Endothelial cell of umbilical vein (primary cell): Measurements from ENCODE around the gene YPEL1. TPM values are rescaled to one million over a fixed set of nuclear protein-coding genes. Genes with fewer than 3 reads are reported as not detected.

Experiments used
- BruUV-seq: library from RNA; stranded (reverse); fragments of 400-500 nt; replicated peaks from 2 replicates; lab custom pipeline; 2021; lab: Mats Ljungman, UMichigan
- CTCF ChIA-PET: fragments of 300-600, 350-600 bp; sonication (Branson Sonifier 250); formaldehyde crosslinking; loops from one replicate; lab custom pipeline; 2021; ENCODE audit warnings: antibody characterized with exemption, inconsistent platforms; lab: Charles Lee
- POLR2A ChIA-PET: fragments of 300-600, 350-600 bp; sonication (Branson Sonifier 250); formaldehyde crosslinking; loops from one replicate; lab custom pipeline; 2021; ENCODE audit warnings: antibody characterized with exemption, inconsistent platforms; lab: Charles Lee
- DNase-seq: peaks from one replicate; pipeline ENCODE4 v3.0.0-alpha.2; 2011; ENCODE audit warnings: low read depth, low spot score
- FAIRE-seq: peaks from 2 replicates; lab custom pipeline; 2011; peaks lifted over from hg19 to GRCh38; lab: Jason Lieb, UNC
- H2AFZ ChIP-seq: 2 replicates; pipeline ENCODE4 v1.6.0; 2012; ENCODE audit warnings: low read depth, low read length, control low read depth, inconsistent platforms
- H3K27ac ChIP-seq: 2 replicates; pipeline ENCODE4 v1.5.1; 2011; ENCODE audit warnings: low read depth, mild to moderate bottlenecking, control low read depth, low read length, moderate library complexity; ENCODE audit not compliant: insufficient read depth
- H3K27me3 ChIP-seq, 2 experiments: 2 replicates each; pipeline versions ENCODE4 v1.6.0 to v1.6.1; 2011; ENCODE audit warnings: low read length in 2 of 2, mixed read lengths in 1 of 2; ENCODE audit not compliant: control insufficient read depth in 2 of 2, insufficient read depth in 2 of 2
- H3K36me3 ChIP-seq, 2 experiments: 2 replicates in 1 of 2; 3 replicates in 1 of 2; pipeline ENCODE4 v1.5.1; 2011; ENCODE audit warnings: low read length in 2 of 2, mild to moderate bottlenecking in 1 of 2, moderate library complexity in 1 of 2; ENCODE audit not compliant: control insufficient read depth in 2 of 2, insufficient read depth in 2 of 2; ENCODE audit errors: extremely low read depth in 1 of 2
- H3K4me1 ChIP-seq: 3 replicates; pipeline ENCODE4 v1.5.1; 2011; ENCODE audit warnings: mild to moderate bottlenecking, low read length; ENCODE audit not compliant: control insufficient read depth, insufficient read depth; ENCODE audit errors: extremely low read depth
- H3K4me2 ChIP-seq: 2 replicates; pipeline ENCODE4 v1.6.1; 2011; ENCODE audit warnings: low read length, control low read depth, mixed read lengths; ENCODE audit not compliant: insufficient read depth
- H3K4me3 ChIP-seq, 3 experiments: fragments of 200-600 bp in 1 of 3; sonication (generic), shearing (Covaris generic) in 1 of 3; replicated peaks in 1 of 3; 2 replicates each; pipeline ENCODE4 v1.5.1; 2011 to 2016; ENCODE audit warnings: control low read depth in 3 of 3, low read length in 3 of 3, mild to moderate bottlenecking in 2 of 3, inconsistent platforms in 1 of 3, low read depth in 1 of 3, moderate library complexity in 1 of 3; ENCODE audit not compliant: insufficient read depth in 1 of 3
- H3K79me2 ChIP-seq: 2 replicates; pipeline ENCODE4 v1.6.0; 2012; ENCODE audit warnings: low read length, inconsistent platforms; ENCODE audit not compliant: control insufficient read depth, insufficient read depth
- H3K9ac ChIP-seq: replicated peaks from 2 replicates; pipeline ENCODE3; 2011; ENCODE audit warnings: low read length, control low read depth; ENCODE audit not compliant: insufficient read depth; ENCODE audit errors: extremely low read depth
- H3K9me1 ChIP-seq: replicated peaks from 3 replicates; pipeline ENCODE4 v1.6.0; 2011; ENCODE audit warnings: mild to moderate bottlenecking, low read length; ENCODE audit not compliant: control insufficient read depth, insufficient read depth; ENCODE audit errors: extremely low read depth
- H3K9me3 ChIP-seq: replicated peaks from 2 replicates; pipeline ENCODE4 v1.5.1; 2012; ENCODE audit warnings: low read length, inconsistent platforms; ENCODE audit not compliant: control insufficient read depth, insufficient read depth
- H4K20me1 ChIP-seq: replicated peaks from 2 replicates; pipeline ENCODE3; 2011; ENCODE audit warnings: mild to moderate bottlenecking, low read length; ENCODE audit not compliant: control insufficient read depth, insufficient read depth; ENCODE audit errors: extremely low read depth
- CTCF ChIP-seq, 2 donors: IDR thresholded peaks; 1 replicate in 1 of 2; 2 replicates in 1 of 2; pipeline ENCODE4 v1.5.1; 2011; ENCODE audit warnings: low read length in 2 of 2, mild to moderate bottlenecking in 2 of 2, moderate library complexity in 2 of 2, control low read depth in 1 of 2, inconsistent platforms in 1 of 2, low read depth in 1 of 2; ENCODE audit not compliant: insufficient read depth in 1 of 2; ENCODE audit errors: extremely low read depth in 1 of 2
- EZH2 ChIP-seq: IDR thresholded peaks from 2 replicates; pipeline ENCODE4 v1.6.1; 2012; ENCODE audit warnings: borderline replicate concordance, low read depth, mild to moderate bottlenecking, moderate library complexity, low read length, inconsistent platforms; ENCODE audit not compliant: severe bottlenecking
- FOS ChIP-seq: IDR thresholded peaks from 2 replicates; pipeline ENCODE4 v1.6.1; 2011; ENCODE audit warnings: mild to moderate bottlenecking, low read length, moderate library complexity, borderline replicate concordance; ENCODE audit not compliant: insufficient read depth
- GATA2 ChIP-seq: IDR thresholded peaks from 2 replicates; pipeline ENCODE4 v1.7.0; 2011; ENCODE audit warnings: low read depth, mild to moderate bottlenecking, moderate library complexity, mixed read lengths, low read length; ENCODE audit not compliant: insufficient read length, insufficient read depth
- JUN ChIP-seq: IDR thresholded peaks from 2 replicates; pipeline ENCODE4 v1.6.1; 2011; ENCODE audit warnings: borderline replicate concordance, low read depth; ENCODE audit not compliant: insufficient read length, insufficient read depth
- MAX ChIP-seq: IDR thresholded peaks from 2 replicates; pipeline ENCODE4 v1.6.1; 2011; ENCODE audit not compliant: insufficient read depth, insufficient read length
- POLR2A ChIP-seq: IDR thresholded peaks from 2 replicates; pipeline ENCODE4 v1.6.1; 2012; ENCODE audit warnings: low read depth, mild to moderate bottlenecking, control low read depth, low read length
- POLR2AphosphoS5 ChIP-seq: IDR thresholded peaks from 2 replicates; pipeline ENCODE4 v1.6.1; 2012; ENCODE audit warnings: low read depth, mild to moderate bottlenecking, control low read depth, low read length, moderate library complexity; ENCODE audit not compliant: insufficient read depth
- dilution Hi-C: fragments of 300-500 bp; cut with MboI; formaldehyde crosslinking; loops from one replicate; pipeline ENCODE4 v1.15.0; 2019; ENCODE audit warnings: low sequenced_read_pairs; ENCODE audit not compliant: extremely low pct_ligation_motif_present
- intact Hi-C: fragments of 100-400 bp; cut with micrococcal nuclease; formaldehyde crosslinking; loops from one replicate; pipeline ENCODE4 v1.10.0; 2022
- polyA plus RNA-seq, 4 experiments: library from polyadenylated mRNA; depleted of rRNA in 3 of 4; stranded (reverse) in 3 of 4; unstranded in 1 of 4; fragments of >200 nt; gene quantifications; 2 replicates each; pipeline versions ENCODE4 v1.2.1 to v1.2.3, GENCODE V29; 2011 to 2012; ENCODE audit warnings: missing spikeins in 1 of 4
- total RNA-seq: library from RNA; stranded (reverse); gene quantifications from 2 replicates; pipeline ENCODE4 v1.2.3, GENCODE V29; 2021

YPEL1 gene
- total and polyA plus RNA-seq, 2 donors (not counting 3 experiments of a cell fraction or from before 2014, with no cell fraction given): 3.7 to 6.2 TPM

GRCh38 chr22:21778705-21779363 is 43.2 kb upstream of the YPEL1 start:
- H2AFZ ChIP-seq: no peak overlapping the region
- no peaks in the 10 kb centered on the region for H3K27me3 ChIP-seq
- H3K9me3 ChIP-seq: no peaks in the 10 kb centered on the region
- DNase-seq: no peak
- no TSS peak for BruUV-seq
- no peaks in the 10 kb centered on the region for H3K9me1 ChIP-seq
- H3K4me1 ChIP-seq: no peaks in the 10 kb centered on the region
- intact Hi-C loops: loop anchor here (5.0 kb wide), 1 partner anchor 88 kb away; the partner anchor contains the start of gene MAPK1
- no peak overlapping the region for H3K4me2 ChIP-seq
- no peak for TF ChIP-seq POLR2A
- peak; percentile 15 for TF ChIP-seq JUN
- peaks cover 1% of the 10 kb centered on the region for H3K79me2 ChIP-seq
- H4K20me1 ChIP-seq: no peaks in the 10 kb centered on the region
- peak; percentile 72 for FAIRE-seq
- POLR2A ChIA-PET: no interaction called here
- CTCF ChIA-PET: interaction anchor here (0.8 kb wide), 1 partner anchor 10 kb away, joined by 3 read pairs; no protein-coding TSS in a partner anchor
- dilution Hi-C loops: no loop called here
- H3K36me3 ChIP-seq: peaks cover 3 to 12% of the 10 kb centered on the region in 2 experiments
- no peak overlapping the region for H3K9ac ChIP-seq
- no peak overlapping the region for H3K27ac ChIP-seq
- H3K4me3 ChIP-seq: no peak overlapping the region

- no peak overlapping the region for H3K27ac ChIP-seq
- no TSS peak for BruUV-seq
Measured at GRCh38 chr22:21771631-21771976, 36.0 kb upstream of the YPEL1 start.

More at GRCh38 chr22:21771631-21771976, 36.0 kb upstream of the YPEL1 start:
- no peak overlapping the region for H2AFZ ChIP-seq
- no peak overlapping the region for H3K4me3 ChIP-seq
- H3K36me3 ChIP-seq: peaks cover 25 to 27% of the 10 kb centered on the region in 2 experiments
- H3K27me3 ChIP-seq: no peaks in the 10 kb centered on the region
- CTCF ChIA-PET: interaction anchor here (0.6 to 1.5 kb wide), 4 partner anchors 9 to 181 kb away, joined by 3 to 5 read pairs (median 3); partner anchors contain the start of gene PPM1F
- no peaks in the 10 kb centered on the region for H3K4me1 ChIP-seq
- H3K79me2 ChIP-seq: no peaks in the 10 kb centered on the region
- no peak for FAIRE-seq
- H3K9me1 ChIP-seq: no peaks in the 10 kb centered on the region
- intact Hi-C loops: no loop called here
- H3K9me3 ChIP-seq: no peaks in the 10 kb centered on the region
- dilution Hi-C loops: no loop called here
- H3K4me2 ChIP-seq: no peak overlapping the region
- POLR2A ChIA-PET: no interaction called here
- DNase-seq: no peak
- no peak overlapping the region for H3K9ac ChIP-seq
- no peaks in the 10 kb centered on the region for H4K20me1 ChIP-seq
- TF ChIP-seq MAX (no peak), POLR2AphosphoS5 (no peak), POLR2A (no peak), GATA2 (no peak), EZH2 (no peak), JUN (no peak), CTCF (IDR thresholded peaks at IDR 0.05; ENCODE audit: extremely low read depth in 1 of 2, insufficient read depth in 1 of 2, low read depth in 1 of 2, low read length in 2 of 2) (no peak), FOS (no peak)
